Left hindlimb (tissue), 1 donor: ENCODE measurements around the gene MAP3K2.

ENCODE experiments used
- DNase-seq: peaks from one replicate; pipeline ENCODE4 v3.0.0-alpha.2; 2018

The MAP3K2 gene

DNA sequence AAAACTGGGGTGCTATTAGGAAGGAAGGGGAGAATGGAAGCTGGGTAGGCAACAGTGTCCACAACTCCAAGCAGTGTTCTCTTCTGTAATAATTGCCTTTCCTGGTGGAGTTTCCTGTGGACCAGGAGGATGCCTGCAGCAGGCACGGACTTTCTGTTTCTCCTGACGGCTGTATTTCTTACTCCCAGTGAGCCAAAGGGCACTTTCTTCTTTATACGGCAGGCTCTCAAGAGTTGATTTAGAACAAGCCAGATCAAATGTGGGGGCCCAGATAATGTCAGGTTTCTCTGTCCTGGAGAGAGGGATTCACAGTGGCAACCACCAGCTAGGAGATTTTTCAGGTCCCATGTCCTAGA is 17.5 kb upstream of the MAP3K2 start:
- no peak for DNase-seq

DNA sequence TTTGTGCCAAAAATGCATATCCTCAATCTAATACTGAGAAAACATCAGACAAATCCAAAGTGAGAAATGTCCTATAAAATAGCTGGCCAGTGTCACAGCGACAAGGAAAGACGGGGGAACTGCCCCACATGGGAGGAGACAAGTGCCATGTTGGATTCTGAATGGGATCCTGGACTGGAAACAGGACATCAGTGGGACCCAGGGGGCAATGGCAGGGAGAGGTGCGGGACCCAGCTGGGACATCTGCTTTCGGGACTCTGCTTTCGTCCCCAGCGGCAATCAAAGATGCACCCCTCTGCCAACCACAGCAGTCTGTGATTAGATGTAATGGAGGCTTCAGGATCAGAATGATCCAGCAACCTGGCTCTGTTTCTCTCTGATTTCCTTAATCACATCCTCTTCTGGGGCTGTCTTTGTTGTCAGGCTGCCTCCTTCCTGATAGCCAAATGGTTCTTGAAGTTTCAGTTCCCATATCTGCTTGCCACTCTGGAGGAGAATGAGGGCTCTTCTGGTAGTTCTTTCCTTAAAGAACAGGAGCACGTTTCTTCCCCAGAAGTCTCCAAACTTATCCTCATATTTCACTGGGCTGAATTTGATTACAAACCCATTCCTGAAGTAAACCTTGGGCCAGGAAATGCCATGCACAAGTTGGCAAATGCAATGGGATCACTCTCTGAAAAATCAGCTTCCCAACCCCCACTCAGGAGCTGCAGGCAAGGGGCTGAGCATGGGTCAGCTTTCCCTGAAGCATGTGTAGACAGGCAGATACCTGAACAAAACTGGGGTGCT is 16.9 kb upstream of the MAP3K2 start:
- no peak for DNase-seq

- DNase-seq, result no peak
Measured at GRCh38 chr2:127403460-127403859, 15.7 kb upstream of the MAP3K2 start.

DNA sequence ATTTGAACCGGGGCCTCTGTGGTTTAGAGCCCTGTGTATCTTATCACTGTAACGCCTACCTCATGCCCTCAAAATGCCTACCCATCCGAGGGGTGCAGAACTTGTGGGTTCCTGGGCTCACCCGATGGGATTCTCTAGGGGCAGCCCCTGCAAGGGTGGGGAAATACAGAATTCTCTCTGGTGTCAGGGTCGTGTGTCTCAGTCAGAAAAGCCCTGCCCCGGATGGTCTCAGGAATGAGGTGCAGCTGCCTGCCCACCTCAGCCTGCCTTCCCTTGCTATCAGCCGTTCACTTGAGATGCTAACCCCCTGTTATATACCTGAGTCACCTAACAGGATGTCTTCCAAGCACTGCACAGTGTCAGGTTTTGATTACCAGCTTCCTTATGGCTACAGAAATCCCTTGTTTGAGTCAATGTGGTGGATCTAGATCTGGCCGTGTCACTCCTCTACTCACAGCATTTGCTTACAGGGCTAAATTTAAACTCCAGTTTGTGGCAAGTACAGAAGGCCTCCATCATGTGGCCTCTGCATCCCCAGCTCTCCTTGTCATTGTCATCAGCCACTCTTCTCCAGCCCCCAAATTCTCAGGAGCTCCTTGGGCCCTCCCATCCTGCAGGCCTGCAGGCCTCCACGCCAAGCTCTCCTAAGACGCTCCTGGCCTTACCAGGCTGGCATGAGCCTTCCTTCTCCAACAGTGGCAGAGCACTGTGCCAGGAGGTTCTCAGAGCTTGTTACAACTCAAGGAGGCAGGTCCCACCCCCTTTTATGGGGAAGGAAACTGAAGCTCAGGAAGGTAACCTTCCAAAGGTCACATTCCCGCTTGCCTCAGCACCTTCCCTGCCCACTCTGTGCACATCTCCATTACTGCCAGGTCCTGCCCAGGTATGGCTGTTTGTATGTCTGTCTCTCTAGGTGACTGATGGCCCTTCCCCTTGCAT is 14.3 kb upstream of the MAP3K2 start:
- no peak for DNase-seq

GRCh38 chr2:127400897-127401756 is 13.4 kb upstream of the MAP3K2 start:
- peak; percentile 76 for DNase-seq

DNA sequence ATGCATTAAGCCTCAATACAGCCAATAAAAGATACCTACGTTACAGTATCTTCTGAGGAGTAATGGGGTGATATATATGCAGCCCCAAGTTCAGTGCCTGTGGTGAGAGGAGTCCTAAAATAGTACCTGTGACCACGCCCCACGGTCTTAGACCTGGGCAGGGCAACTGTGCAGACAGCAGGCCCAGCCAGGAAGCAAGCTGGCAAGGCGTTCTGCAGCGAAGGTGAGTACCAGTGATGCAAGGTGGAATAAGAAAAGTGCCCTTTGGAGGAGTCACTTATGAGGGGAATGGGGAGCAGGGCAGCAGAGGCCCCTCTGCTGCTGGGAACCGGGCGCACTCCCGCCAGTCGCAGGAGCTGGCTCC is 12.7 kb upstream of the MAP3K2 start:
- no peak for DNase-seq

DNA sequence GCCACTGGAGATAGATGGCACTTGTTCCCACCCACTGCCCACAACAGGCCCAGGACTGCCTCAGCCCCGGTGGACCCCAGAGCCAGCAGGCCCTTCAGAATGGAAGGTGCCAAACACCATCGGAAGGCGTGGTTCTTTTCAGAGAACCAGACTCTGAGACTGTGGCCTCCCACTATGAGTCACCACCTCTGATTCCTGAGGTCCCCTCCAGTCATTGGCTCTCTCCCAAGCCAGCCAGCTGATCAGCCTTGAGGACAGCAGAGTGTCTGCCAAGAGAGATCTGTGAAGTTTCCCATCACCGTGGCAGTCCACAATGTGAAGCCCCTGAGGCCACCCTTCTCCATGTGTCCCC is 10.4 kb upstream of the MAP3K2 start:
- DNase-seq, result peak; percentile 79

GRCh38 chr2:127397568-127398238 is 9.9 kb upstream of the MAP3K2 start:
- DNase-seq, result no peak

DNA sequence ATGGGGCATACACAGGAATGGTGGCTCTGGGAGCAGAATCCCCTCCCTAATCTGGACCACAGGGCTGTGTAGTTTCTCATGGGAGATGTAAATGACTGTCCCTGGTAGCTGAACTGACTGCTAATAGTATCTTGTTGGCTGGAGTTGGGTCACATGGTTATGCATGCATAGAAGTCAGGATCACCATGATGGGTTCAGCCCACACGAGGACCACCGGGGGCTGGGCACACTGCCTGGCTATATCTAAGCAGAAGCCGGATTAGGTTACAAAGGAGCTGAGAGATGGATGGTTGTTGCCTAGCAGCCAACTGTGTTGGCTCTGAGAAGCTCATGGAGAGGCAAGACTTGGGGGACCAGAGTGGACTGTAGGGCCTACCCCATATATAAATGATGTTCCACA is 6.7 kb upstream of the MAP3K2 start:
- DNase-seq, result no peak

DNA sequence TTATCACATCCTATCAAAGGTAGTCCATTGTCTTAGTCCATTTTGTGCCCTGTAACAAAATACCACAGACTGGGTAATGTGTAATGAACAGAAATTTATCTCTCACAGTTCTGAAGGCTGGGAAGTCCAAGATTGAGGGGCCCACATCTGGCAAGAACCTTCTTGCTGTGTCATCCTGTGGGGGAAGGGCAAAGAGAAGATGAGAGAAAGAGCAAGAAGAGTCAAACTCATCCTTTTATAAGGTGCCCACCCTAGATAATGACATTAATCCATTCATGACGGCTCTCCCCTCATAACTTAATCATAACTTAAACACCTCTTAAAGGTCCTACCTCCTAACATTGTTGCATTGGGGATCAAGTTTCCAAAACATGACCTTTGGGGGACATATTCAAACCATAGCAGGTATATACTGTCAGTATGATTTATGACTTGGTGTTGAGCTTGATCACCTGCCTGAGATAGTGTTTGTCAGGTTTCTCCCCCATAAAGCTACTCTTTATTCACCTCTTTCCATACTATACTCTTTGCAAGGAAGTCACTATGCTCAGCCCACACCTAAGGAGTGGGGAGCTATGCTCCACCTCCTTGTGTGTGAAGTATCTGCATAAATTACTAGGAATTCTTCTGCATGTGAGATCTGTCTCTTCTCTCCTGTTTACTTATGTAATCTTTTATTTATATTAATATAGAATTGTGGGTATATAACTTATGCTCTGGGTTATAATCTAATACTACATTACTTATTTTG is 5.2 kb upstream of the MAP3K2 start:
- DNase-seq, result no peak

DNA sequence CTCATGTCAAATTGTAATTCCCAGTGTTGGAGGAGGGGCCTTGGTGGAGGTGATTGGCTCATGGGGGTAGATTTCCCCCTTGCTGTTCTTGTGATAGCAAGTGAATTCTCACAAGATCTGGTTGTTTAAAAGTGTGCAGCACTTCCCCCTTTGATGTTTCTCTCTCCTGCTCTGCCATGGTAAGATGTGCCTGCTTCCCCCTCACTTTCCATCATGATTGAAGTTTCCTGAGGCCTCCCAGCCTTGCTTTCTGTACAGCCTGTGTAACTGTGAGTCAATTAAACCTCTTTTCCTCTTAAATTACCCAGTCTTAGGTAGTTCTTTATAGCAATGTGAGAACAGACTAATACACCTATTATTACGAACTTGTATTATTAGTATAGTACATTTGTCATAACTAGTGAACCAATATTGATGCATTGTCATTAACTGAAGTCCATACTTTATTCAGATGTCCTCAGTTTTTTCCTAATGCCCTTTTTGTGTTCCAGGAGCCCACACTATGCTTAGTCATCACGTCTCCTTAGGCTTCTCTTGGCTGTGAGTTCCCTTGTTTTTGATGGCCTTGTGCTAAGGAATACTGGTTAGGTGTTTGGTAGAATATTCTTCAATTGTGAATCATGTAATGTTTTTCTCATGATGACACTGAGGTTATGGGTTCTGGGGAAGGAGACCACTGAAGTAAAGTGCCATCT is 4.5 kb upstream of the MAP3K2 start:
- no peak for DNase-seq

GRCh38 chr2:127389778-127390435 is 2.1 kb upstream of the MAP3K2 start:
- DNase-seq, result no peak

DNA sequence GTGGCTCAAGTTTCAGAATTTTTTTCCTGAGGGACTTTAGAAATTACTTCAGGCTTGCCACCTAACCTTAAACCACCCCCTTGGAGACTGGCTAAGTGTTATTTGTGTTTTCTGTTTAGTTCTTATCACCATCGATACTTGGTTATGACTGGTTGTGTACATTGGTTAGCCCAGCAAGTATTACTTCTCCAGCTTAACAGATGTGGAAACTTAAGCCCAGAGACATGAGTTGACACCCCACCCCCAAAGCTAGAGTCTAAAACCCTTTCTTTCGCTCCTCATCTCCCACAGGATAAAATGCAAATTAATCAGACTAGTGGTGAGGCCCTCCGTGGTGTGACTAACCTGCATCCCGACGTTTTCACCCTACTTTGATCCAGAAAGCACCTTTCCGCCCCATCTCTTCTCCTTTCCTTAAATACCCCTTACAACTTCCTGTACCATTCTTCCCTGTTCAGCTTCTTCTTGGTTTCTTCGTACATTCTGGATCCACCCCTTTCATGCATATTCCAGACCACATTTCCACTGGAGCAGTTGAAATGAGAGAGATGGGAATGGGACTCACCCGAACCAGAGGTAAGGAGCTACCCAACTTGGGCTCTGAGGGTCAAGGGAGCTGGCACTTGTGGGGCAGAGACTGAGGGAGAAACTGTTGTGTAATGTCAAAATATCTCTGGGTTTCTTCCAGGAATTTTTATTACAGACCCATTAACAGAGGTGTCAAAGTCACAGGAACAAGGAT is 819 bp upstream of the MAP3K2 start:
- no peak for DNase-seq

DNA sequence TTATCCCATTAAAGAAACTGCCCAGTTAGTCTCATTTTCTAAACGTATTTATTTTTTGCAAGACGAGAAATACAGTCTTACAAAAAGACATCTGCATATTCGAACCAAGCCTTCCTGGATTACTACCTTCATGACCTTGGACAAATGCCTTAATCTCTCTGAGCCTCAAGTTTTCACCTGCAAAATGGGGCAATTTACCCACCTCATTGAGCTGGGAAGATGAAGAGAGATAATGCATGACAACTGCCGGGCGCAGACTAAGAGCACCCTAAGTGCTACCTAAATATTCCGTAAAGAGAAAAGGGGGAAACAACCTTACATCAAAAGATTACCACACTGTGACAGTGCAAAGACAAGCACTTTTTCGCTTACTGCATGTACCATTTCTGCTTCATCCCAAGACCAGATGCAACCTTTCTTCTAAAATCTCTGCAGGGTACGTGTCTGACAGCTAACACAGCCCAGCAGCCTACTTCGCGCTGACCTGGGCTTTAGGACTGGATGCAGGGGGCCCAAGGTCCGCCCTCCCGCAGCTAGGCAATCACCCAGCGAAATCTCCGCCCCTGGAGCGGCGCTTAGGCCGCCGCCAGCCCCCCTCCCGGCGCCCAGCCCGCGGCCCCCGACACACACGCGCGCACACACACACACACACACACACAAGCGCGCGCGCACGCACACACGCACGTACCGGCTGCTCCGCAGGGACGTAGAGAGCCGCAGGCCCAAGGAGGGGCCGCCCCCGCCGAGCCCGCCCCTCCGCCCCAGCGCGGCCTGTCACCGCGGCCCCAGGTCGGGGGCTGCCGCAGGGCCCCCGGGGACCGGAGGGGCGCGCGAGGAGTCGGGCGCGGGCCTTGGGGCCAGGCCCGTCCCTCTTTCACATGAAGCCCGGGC is 766 bp downstream of the MAP3K2 start:
- DNase-seq, result peak; percentile 93

DNA sequence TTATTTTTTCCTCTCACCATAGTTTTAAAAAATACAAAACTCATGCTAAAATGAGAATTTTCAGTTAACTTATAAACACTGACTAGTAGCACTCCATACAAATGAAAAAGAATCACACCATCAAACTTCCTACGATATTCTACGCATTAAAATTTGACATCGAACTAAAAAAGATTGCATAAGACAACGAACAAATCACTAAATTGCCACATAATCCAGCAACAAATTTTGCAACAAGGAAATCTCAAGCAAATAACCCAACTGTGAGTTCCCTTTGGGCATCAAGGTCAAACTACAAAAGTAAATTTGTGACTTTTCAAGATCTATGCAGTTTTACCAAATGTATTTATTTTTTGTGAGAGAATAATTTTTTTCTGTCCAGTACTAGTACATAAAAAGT is 1.5 kb downstream of the MAP3K2 start:
- no peak for DNase-seq

DNA sequence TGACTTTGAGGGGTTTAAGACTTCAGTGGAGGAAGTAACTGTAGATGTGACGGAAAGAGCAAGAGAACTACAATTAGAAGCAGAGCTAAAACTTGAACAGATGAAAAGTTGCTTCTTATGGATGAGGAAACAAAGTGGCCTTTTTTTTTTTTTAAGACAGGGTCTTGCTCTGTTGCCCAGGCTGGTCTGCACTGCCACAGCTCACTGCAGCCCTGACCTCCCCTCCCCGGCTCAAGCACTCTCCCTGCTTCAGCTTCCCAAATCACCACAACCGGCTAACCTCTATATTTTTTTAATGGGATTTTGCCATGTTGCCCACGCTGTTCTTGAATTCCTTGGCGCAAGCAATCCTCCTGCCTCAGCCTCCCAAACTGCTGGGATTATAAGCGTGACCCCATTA is 3.2 kb downstream of the MAP3K2 start:
- no peak for DNase-seq

- no peak for DNase-seq
Measured at GRCh38 chr2:127382831-127383230, 4.9 kb downstream of the MAP3K2 start.

DNA sequence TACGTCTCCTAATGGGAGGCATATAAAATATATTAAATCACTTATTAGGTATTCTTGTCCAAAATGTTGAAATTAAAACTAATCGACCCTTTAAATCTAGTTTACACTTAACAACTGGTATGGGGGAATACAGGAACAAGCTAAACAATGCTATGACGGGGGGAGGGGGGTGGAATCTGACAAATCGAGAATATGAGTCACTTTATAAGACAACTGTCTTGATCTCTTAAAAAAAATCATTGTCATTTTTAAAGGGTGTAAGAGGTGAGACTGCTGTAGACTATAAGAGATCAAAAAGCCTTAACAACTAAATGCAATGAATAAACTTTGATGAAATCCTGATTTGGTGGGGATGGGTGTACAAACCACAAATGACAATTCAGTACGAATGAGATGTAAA is 6.0 kb downstream of the MAP3K2 start:
- no peak for DNase-seq
